Mesenchymal stem cell (in vitro differentiated cells and primary cell): Measurements from ENCODE around the gene SIAH2.
A peak's percentile ranks its signal among the peaks of the same experiment; 100 is the strongest.

ENCODE experiments used
- DNase-seq: peaks from one replicate; pipeline ENCODE4 v3.0.0-alpha.2; 2013
- H2AFZ ChIP-seq: one replicate; pipeline ENCODE4 v1.6.1; 2013; ENCODE audit warnings: low read depth, mild to moderate bottlenecking, control low read depth, inconsistent platforms, low read length, moderate library complexity
- H2AK5ac ChIP-seq: 2 replicates; pipeline ENCODE4 v1.6.1; 2013; ENCODE audit warnings: low read length, moderate library complexity, mild to moderate bottlenecking, inconsistent platforms; ENCODE audit not compliant: severe bottlenecking
- H2BK120ac ChIP-seq: one replicate; pipeline ENCODE4 v1.6.1; 2013; ENCODE audit warnings: low read depth, mild to moderate bottlenecking, inconsistent platforms, low read length, moderate library complexity
- H2BK12ac ChIP-seq, 2 experiments: one replicate each; pipeline ENCODE4 v1.6.1; 2013; ENCODE audit warnings: inconsistent platforms in 2 of 2, low read length in 2 of 2, mild to moderate bottlenecking in 2 of 2, moderate library complexity in 2 of 2, control low read depth in 1 of 2
- H2BK15ac ChIP-seq: one replicate; pipeline ENCODE4 v1.6.1; 2013; ENCODE audit warnings: mild to moderate bottlenecking, low read depth, inconsistent platforms; ENCODE audit not compliant: poor library complexity, severe bottlenecking
- H2BK5ac ChIP-seq: 2 replicates; pipeline ENCODE4 v1.6.1; 2013; ENCODE audit warnings: low read depth, mild to moderate bottlenecking, low read length, control low read depth, inconsistent platforms; ENCODE audit not compliant: poor library complexity, severe bottlenecking
- H3K14ac ChIP-seq, 2 experiments: one replicate each; pipeline ENCODE4 v1.6.1; 2013; ENCODE audit warnings: inconsistent platforms in 2 of 2, low read length in 2 of 2, control low read depth in 1 of 2, mild to moderate bottlenecking in 1 of 2, moderate library complexity in 1 of 2
- H3K18ac ChIP-seq, 2 experiments: one replicate each; pipeline ENCODE4 v1.6.1; 2013; ENCODE audit warnings: inconsistent platforms in 2 of 2, low read length in 2 of 2, control low read depth in 1 of 2, low read depth in 1 of 2, mild to moderate bottlenecking in 1 of 2
- H3K23ac ChIP-seq, 2 experiments: one replicate each; pipeline ENCODE4 v1.6.1; 2013; ENCODE audit warnings: inconsistent platforms in 2 of 2, low read length in 2 of 2, mild to moderate bottlenecking in 2 of 2, moderate library complexity in 2 of 2, control low read depth in 1 of 2
- H3K27ac ChIP-seq: 2 replicates; pipeline ENCODE4 v1.5.1; 2013; ENCODE audit warnings: mild to moderate bottlenecking, moderate library complexity, low read length, control low read depth, inconsistent platforms; ENCODE audit not compliant: poor library complexity, severe bottlenecking
- H3K27me3 ChIP-seq, 2 experiments: 2 replicates each; pipeline versions ENCODE4 v1.6.1 to v1.7.0; 2013; ENCODE audit warnings: low read length in 2 of 2, mild to moderate bottlenecking in 2 of 2, moderate library complexity in 2 of 2, control low read depth in 1 of 2, inconsistent platforms in 1 of 2; ENCODE audit not compliant: control insufficient read depth in 1 of 2, insufficient read depth in 1 of 2
- H3K36me3 ChIP-seq, 2 experiments: 2 replicates each; pipeline versions ENCODE4 v1.6.1 to v1.7.0; 2013; ENCODE audit warnings: low read length in 2 of 2, control low read depth in 1 of 2, inconsistent platforms in 1 of 2, low read depth in 1 of 2, mild to moderate bottlenecking in 1 of 2; ENCODE audit not compliant: insufficient read depth in 2 of 2, control insufficient read depth in 1 of 2
- H3K4ac ChIP-seq, 2 experiments: one replicate each; pipeline ENCODE4 v1.6.1; 2013; ENCODE audit warnings: inconsistent platforms in 2 of 2, low read length in 2 of 2, mild to moderate bottlenecking in 2 of 2, moderate library complexity in 2 of 2, control low read depth in 1 of 2, low read depth in 1 of 2
- H3K4me1 ChIP-seq: 2 replicates; pipeline ENCODE4 v1.6.1; 2013; ENCODE audit warnings: low read depth, low read length, control low read depth; ENCODE audit not compliant: control insufficient read depth, insufficient read depth
- H3K4me2 ChIP-seq: 2 replicates; pipeline ENCODE4 v1.6.1; 2013; ENCODE audit warnings: low read length, mild to moderate bottlenecking, inconsistent platforms; ENCODE audit not compliant: poor library complexity, severe bottlenecking
- H3K4me3 ChIP-seq, 2 experiments: 2 replicates each; pipeline versions ENCODE4 v1.5.1 to v1.7.0; 2013; ENCODE audit warnings: low read length in 2 of 2, mild to moderate bottlenecking in 2 of 2, control low read depth in 1 of 2, low read depth in 1 of 2; ENCODE audit not compliant: insufficient read depth in 1 of 2
- H3K79me1 ChIP-seq: replicated peaks from 2 replicates; pipeline ENCODE4 v1.6.1; 2013; ENCODE audit warnings: mild to moderate bottlenecking, control low read depth, low read length, inconsistent platforms; ENCODE audit not compliant: poor library complexity, severe bottlenecking
- H3K9ac ChIP-seq: 2 replicates; pipeline ENCODE4 v1.7.0; 2013; ENCODE audit warnings: mild to moderate bottlenecking, low read length, moderate library complexity
- H3K9me3 ChIP-seq: 2 replicates; pipeline ENCODE4 v1.7.0; 2013; ENCODE audit warnings: mild to moderate bottlenecking, low read length; ENCODE audit not compliant: control insufficient read depth
- H4K8ac ChIP-seq: one replicate; pipeline ENCODE4 v1.6.1; 2013; ENCODE audit warnings: inconsistent platforms, mild to moderate bottlenecking, low read length, moderate library complexity
- H4K91ac ChIP-seq: one replicate; pipeline ENCODE4 v1.6.1; 2013; ENCODE audit warnings: mild to moderate bottlenecking, low read length, inconsistent platforms
- WGBS: methylation state at CpG from one replicate; pipeline ENCODE4 v1.1.7; 2013; ENCODE audit warnings: mixed read lengths; 5-methylcytosine and 5-hydroxymethylcytosine counted together

Gene SIAH2

DNA sequence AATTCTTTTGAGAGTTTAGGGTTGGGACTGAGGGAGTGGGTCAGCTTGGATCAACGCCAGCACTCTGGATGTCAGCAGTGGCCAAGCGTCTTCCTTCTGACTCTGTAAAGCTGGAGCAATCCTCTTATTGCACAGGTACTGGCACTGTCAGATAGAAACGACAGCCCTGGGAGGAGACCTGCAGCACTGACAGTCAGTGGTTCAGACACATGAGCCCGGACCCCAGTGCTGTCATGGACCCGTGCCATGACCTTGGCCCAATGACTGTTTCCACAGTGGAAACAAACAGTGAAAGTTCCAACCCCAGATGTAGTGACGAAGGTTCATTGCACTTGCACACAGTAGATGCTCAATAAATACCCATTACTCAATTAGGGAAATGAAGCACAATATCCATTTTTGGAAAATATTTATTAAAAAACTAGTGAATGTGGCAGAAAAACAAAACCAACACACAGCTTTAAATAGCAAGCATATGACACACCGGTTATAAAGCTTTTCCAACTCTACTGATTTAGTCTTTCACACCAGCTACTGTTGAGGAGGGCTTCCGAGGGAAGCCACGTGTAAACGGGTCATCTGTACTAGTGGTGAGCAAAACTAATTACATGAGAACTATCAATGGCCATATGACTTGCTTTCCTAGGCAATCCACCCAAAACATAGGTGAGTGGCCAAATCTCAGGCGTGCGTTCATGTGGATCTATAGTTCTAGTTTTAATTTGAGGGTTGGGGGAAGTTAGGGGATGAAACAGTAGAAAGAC is 22.1 kb downstream of the SIAH2 start:
- WGBS: 96% methylated on average over 12 of the region's 12 CpGs
- peaks cover 13 to 24% of the 10 kb centered on the region in 2 experiments for H3K36me3 ChIP-seq
- no peak overlapping the region for H3K23ac ChIP-seq

DNA sequence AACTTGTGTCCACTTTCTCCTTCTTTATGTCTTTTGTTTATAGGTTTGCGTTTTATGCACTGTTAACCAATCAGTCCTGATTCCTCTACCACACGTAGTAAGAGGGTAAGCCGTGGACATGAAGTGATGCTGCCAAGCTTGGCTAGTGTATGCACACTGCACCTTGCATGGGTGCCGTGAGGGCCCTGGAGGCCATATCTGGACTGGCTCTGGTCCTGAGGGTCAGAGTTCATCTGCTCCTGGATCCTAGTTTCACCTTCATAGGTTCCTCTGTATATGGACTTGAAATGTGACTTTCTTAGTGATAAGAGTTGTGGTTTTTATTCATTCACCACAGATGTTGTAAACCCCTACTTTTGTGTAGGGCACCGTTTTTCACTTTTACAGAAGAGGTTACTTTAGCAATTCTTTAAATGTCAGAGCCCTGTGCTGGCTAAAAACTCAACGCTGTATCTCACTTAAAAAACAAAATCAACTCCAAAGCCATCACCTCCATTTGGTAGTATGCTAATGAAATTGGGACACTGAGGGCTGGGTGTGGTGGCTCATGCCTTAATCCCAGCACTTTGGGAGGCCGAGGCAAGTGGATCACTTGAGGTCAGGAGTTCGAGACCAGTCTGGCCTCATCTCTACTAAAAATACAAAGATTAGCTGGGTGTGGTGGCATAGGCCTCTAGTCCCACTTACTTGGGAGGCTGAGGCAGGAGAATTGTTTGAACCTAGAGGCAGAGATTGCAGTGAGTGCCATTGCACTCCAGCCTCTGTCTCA is 22.9 kb downstream of the SIAH2 start:
- Histone ChIP-seq H3K27ac (no peak overlapping the region), H3K9ac (no peak overlapping the region), H3K4me3 (no peak overlapping the region), H2BK15ac (no peak overlapping the region), H3K18ac (no peak overlapping the region), H3K14ac (no peak overlapping the region), H2BK120ac (no peak overlapping the region), H3K4me2 (no peak overlapping the region), H3K9me3 (no peaks in the 10 kb centered on the region), H3K36me3 (peaks cover 13 to 24% of the 10 kb centered on the region in 2 experiments), H2AK5ac (no peak overlapping the region), H3K4me1 (peaks cover 10% of the 10 kb centered on the region), H3K4ac (no peak overlapping the region), H4K8ac (no peak overlapping the region), H2BK12ac (no peak overlapping the region), H3K27me3 (no peaks in the 10 kb centered on the region), H3K79me1 (peaks cover 31% of the 10 kb centered on the region), H2AFZ (no peak overlapping the region), H3K23ac (no peak overlapping the region), H2BK5ac (no peak overlapping the region), H4K91ac (no peak overlapping the region)
- 97% methylated on average over 5 of the region's 8 CpGs for WGBS
- DNase-seq: no peak

More for the DNA sequence above, 22.1 kb downstream of the SIAH2 start:
- Histone ChIP-seq H3K9ac (no peak overlapping the region), H2AFZ (no peak overlapping the region), H4K91ac (no peak overlapping the region), H3K14ac (no peak overlapping the region), H3K4me1 (peaks cover 10% of the 10 kb centered on the region), H3K4ac (no peak overlapping the region), H3K9me3 (no peaks in the 10 kb centered on the region), H3K27ac (no peak overlapping the region), H3K79me1 (peaks cover 32% of the 10 kb centered on the region), H2AK5ac (no peak overlapping the region), H2BK120ac (no peak overlapping the region), H2BK5ac (no peak overlapping the region), H3K4me2 (no peak overlapping the region), H2BK12ac (no peak overlapping the region), H3K18ac (no peak overlapping the region), H2BK15ac (no peak overlapping the region), H3K4me3 (no peak overlapping the region), H3K27me3 (no peaks in the 10 kb centered on the region), H4K8ac (no peak overlapping the region)
- DNase-seq: no peak

GRCh38 chr3:150739200-150739863 is 23.6 kb downstream of the SIAH2 start:
- Histone ChIP-seq H3K27ac (peak overlapping the region; percentile 21), H4K8ac (no peak overlapping the region), H2AK5ac (no peak overlapping the region), H2AFZ (no peak overlapping the region), H3K36me3 (peaks cover 13 to 24% of the 10 kb centered on the region in 2 experiments), H3K27me3 (no peaks in the 10 kb centered on the region), H3K18ac (no peak overlapping the region), H3K4me1 (peaks cover 9% of the 10 kb centered on the region), H3K14ac (no peak overlapping the region), H3K9ac (no peak overlapping the region), H4K91ac (no peak overlapping the region), H3K9me3 (no peaks in the 10 kb centered on the region), H2BK5ac (no peak overlapping the region), H3K79me1 (peaks cover 30% of the 10 kb centered on the region), H2BK120ac (no peak overlapping the region), H3K23ac (no peak overlapping the region), H2BK15ac (no peak overlapping the region), H3K4ac (no peak overlapping the region), H3K4me3 (no peak overlapping the region), H3K4me2 (no peak overlapping the region), H2BK12ac (no peak overlapping the region)
- no peak for DNase-seq
- 99% methylated on average over 3 of the region's 7 CpGs for WGBS

GRCh38 chr3:150738688-150739087 is 24.3 kb downstream of the SIAH2 start:
- no peak overlapping the region for H3K18ac ChIP-seq
- H3K27me3 ChIP-seq: no peaks in the 10 kb centered on the region
- WGBS: 24% methylated on average over 4 of the region's 4 CpGs
- peaks cover 13 to 24% of the 10 kb centered on the region in 2 experiments for H3K36me3 ChIP-seq
- no peak overlapping the region for H4K8ac ChIP-seq
- no peak overlapping the region for H2BK120ac ChIP-seq
- no peak overlapping the region for H2BK15ac ChIP-seq
- peaks cover 8% of the 10 kb centered on the region for H3K4me1 ChIP-seq
- H3K14ac ChIP-seq: no peak overlapping the region
- H3K4ac ChIP-seq: no peak overlapping the region
- H2BK5ac ChIP-seq: no peak overlapping the region
- no peaks in the 10 kb centered on the region for H3K9me3 ChIP-seq
- H3K4me2 ChIP-seq: no peak overlapping the region
- peaks cover 29% of the 10 kb centered on the region for H3K79me1 ChIP-seq
- no peak overlapping the region for H3K4me3 ChIP-seq
- H2BK12ac ChIP-seq: no peak overlapping the region
- DNase-seq: no peak
- H4K91ac ChIP-seq: no peak overlapping the region
- peak overlapping the region; percentile 14 for H3K9ac ChIP-seq
- H2AFZ ChIP-seq: no peak overlapping the region
- no peak overlapping the region for H2AK5ac ChIP-seq
- no peak overlapping the region for H3K23ac ChIP-seq
- peak overlapping the region; percentile 53 for H3K27ac ChIP-seq
